Nephron (organoid): ENCODE measurements around the gene YTHDC1.
"Not testable (repeated sequence)": the region's sequence is repeated elsewhere in the genome, so short reads cannot be mapped to it uniquely, and the experiment has no call there.

ENCODE experiments used
- H3K27ac Mint-ChIP-seq, 3 experiments: 2 replicates each; pipeline ENCODE4 v1.8.0; 2020; ENCODE audit warnings: mixed read lengths in 3 of 3, mild to moderate bottlenecking in 2 of 3, moderate library complexity in 1 of 3
- H3K27me3 Mint-ChIP-seq: 2 replicates; pipeline ENCODE4 v1.8.0; 2021; ENCODE audit warnings: low read depth, mild to moderate bottlenecking, moderate library complexity, mixed read lengths
- H3K36me3 Mint-ChIP-seq: 2 replicates; pipeline ENCODE4 v1.8.0; 2020; ENCODE audit warnings: low read depth, mixed read lengths
- H3K4me1 Mint-ChIP-seq: 2 replicates; pipeline ENCODE4 v1.8.0; 2020; ENCODE audit warnings: mixed read lengths
- H3K4me3 Mint-ChIP-seq, 3 experiments: 2 replicates each; pipeline ENCODE4 v1.8.0; 2020; ENCODE audit warnings: mild to moderate bottlenecking in 3 of 3, mixed read lengths in 3 of 3, moderate library complexity in 2 of 3
- H3K9me3 Mint-ChIP-seq: 2 replicates; pipeline ENCODE4 v1.8.0; 2020; ENCODE audit warnings: mixed read lengths
- CTCF ChIP-seq, 3 experiments: fragments of 200-600 bp; sonication (generic); IDR thresholded peaks; one replicate each; pipeline ENCODE4 v1.5.0; 2021; ENCODE audit warnings: antibody characterized with exemption in 3 of 3; ENCODE audit not compliant: unreplicated experiment in 3 of 3

Gene YTHDC1

GRCh38 chr4:68349649-68350360, at the start of gene YTHDC1:
Gene YTHDC1 (minus strand): TSS chr4:68350090. CDS start chr4:68349753, 337 bp downstream.
- Mint-ChIP-seq H3K36me3 (peaks cover 11% of the 10 kb centered on the region), H3K4me3 (peak within 1 kb of the TSS; percentile 95 to 97 (median 95)), H3K9me3 (no peaks in the 10 kb centered on the region), H3K27me3 (peaks cover 3% of the 10 kb centered on the region), H3K4me1 (peaks cover 33% of the 10 kb centered on the region), H3K27ac (peak within 1 kb of the TSS; percentile 97 to 100 (median 99))
- TF ChIP-seq CTCF (IDR thresholded peaks at IDR 0.05; ENCODE audit: unreplicated experiment in 3 of 3) = no peak

DNA sequence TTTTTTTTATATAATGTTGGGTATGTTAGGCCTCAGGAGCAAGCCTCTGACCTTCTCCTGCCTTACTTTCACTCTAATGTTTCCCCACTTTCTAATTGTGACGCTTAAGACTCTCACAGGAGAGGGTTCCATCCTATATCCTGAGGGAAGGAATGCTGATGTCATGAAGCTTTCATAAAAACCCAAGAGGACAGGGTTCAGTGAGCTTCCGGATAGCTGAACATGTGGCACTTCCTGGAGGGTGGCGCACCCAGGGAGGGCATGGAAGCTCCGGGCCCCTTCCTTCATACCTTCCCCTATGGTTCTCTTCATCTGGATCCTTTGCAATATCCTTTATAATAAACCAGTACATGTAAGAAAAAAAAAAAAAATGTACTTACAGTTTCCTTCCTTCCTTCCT, 49.4 kb upstream of the YTHDC1 start:
- no peak for TF ChIP-seq CTCF (IDR thresholded peaks at IDR 0.05; ENCODE audit: unreplicated experiment in 3 of 3)
- no peaks in the 10 kb centered on the region for H3K36me3 Mint-ChIP-seq
- H3K27ac Mint-ChIP-seq = no peak overlapping the region
- no peaks in the 10 kb centered on the region for H3K4me1 Mint-ChIP-seq
- no peaks in the 10 kb centered on the region for H3K9me3 Mint-ChIP-seq
- no peak overlapping the region for H3K4me3 Mint-ChIP-seq
- H3K27me3 Mint-ChIP-seq = peaks cover 4% of the 10 kb centered on the region

DNA sequence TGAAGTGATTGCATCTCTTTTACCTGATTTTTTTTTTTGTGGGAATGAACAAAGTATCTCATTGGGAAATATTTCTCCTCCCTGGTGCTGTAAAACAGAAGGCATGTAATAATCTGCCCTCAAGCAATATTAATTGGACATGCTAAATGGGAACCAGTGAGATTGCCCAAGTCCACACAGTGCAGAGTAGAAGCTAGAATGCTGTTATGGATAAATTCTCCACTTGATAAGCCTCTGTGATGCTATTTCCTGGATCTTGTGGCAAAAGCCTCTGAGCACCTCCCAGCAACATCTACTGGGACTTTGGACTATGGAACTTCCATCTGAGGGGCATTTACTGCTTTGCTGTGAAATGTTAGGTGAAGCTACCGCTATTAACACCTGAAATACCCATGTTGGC, 46.9 kb upstream of the YTHDC1 start:
- no peak for TF ChIP-seq CTCF (IDR thresholded peaks at IDR 0.05; ENCODE audit: unreplicated experiment in 3 of 3)
- H3K4me3 Mint-ChIP-seq = no peak overlapping the region
- H3K4me1 Mint-ChIP-seq = no peaks in the 10 kb centered on the region
- no peak overlapping the region for H3K27ac Mint-ChIP-seq
- peaks cover 4% of the 10 kb centered on the region for H3K27me3 Mint-ChIP-seq
- no peaks in the 10 kb centered on the region for H3K36me3 Mint-ChIP-seq
- H3K9me3 Mint-ChIP-seq = no peaks in the 10 kb centered on the region

GRCh38 chr4:68391436-68391835, 41.5 kb upstream of the YTHDC1 start:
- TF ChIP-seq CTCF (IDR thresholded peaks at IDR 0.05; ENCODE audit: unreplicated experiment in 3 of 3) = no peak
- Mint-ChIP-seq H3K9me3 (no peaks in the 10 kb centered on the region), H3K27me3 (no peaks in the 10 kb centered on the region), H3K4me3 (no peak overlapping the region), H3K36me3 (no peaks in the 10 kb centered on the region), H3K27ac (no peak overlapping the region), H3K4me1 (no peaks in the 10 kb centered on the region)

- Mint-ChIP-seq H3K9me3 (no peaks in the 10 kb centered on the region), H3K27ac (no peak overlapping the region), H3K4me1 (no peaks in the 10 kb centered on the region), H3K36me3 (no peaks in the 10 kb centered on the region), H3K27me3 (no peaks in the 10 kb centered on the region), H3K4me3 (no peak overlapping the region)
- TF ChIP-seq CTCF (IDR thresholded peaks at IDR 0.05; ENCODE audit: unreplicated experiment in 3 of 3) = no peak
Measured at GRCh38 chr4:68390205-68390935, 40.5 kb upstream of the YTHDC1 start.

DNA sequence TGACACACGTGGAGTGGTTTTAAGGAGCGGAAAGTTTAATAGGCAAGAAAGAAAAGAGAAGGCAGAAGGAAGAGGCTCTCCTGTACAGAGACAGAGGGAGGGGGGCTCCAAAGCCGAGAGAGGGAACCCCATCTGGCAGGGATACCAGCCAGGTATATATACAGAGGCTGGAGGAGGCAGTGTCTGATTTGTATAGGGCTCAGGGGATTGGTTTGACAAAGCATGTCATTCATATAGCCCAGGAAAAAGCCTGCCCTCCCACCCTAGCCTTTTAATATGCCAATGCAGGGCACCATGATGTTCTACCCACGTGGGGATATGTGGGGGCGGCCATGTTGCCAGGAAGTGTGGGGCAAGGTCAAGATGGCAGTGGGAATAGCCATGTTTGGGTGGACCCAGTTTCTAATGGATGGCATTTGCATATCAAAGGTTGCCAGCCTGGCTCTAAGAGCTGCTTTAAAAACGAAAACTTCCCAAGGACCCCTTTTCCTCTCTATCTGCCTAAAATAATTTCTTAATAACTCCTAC, 39.6 kb upstream of the YTHDC1 start:
- H3K9me3 Mint-ChIP-seq, H3K27me3 Mint-ChIP-seq, H3K4me1 Mint-ChIP-seq, H3K27ac Mint-ChIP-seq, H3K36me3 Mint-ChIP-seq, H3K4me3 Mint-ChIP-seq: not testable (repeated sequence)
